Transverse colon (tissue), 4 donors: Measurements from ENCODE around the gene PTDSS2.

Experiments used
- EP300 ChIP-seq: sonication (generic); formaldehyde crosslinking; IDR thresholded peaks from one replicate; pipeline ENCODE4 v1.6.1; 2017; ENCODE audit warnings: antibody characterized with exemption, low read depth
- POLR2A ChIP-seq: fragments of 450-650 bp; IDR thresholded peaks from one replicate; pipeline ENCODE4 v1.6.1; 2016; ENCODE audit warnings: antibody characterized with exemption, mild to moderate bottlenecking, moderate library complexity
- POLR2AphosphoS5 ChIP-seq, 3 donors: sonication (generic); formaldehyde crosslinking; IDR thresholded peaks; one replicate each; pipeline ENCODE4 v1.6.1; 2016; ENCODE audit warnings: antibody characterized with exemption in 3 of 3
- TF ChIP-seq, protein P1 (sequence below), 5 experiments: fragments of 200-600 bp in 3 of 5; fragments of 450-650 bp in 2 of 5; sonication (generic) in 3 of 5; IDR thresholded peaks; 1 replicate in 2 of 5; 2 replicates in 3 of 5; pipeline ENCODE4 v1.5.1; 2016 to 2017; ENCODE audit warnings: antibody characterized with exemption in 5 of 5, inconsistent platforms in 3 of 5, mild to moderate bottlenecking in 2 of 5, moderate library complexity in 1 of 5

DNA sequence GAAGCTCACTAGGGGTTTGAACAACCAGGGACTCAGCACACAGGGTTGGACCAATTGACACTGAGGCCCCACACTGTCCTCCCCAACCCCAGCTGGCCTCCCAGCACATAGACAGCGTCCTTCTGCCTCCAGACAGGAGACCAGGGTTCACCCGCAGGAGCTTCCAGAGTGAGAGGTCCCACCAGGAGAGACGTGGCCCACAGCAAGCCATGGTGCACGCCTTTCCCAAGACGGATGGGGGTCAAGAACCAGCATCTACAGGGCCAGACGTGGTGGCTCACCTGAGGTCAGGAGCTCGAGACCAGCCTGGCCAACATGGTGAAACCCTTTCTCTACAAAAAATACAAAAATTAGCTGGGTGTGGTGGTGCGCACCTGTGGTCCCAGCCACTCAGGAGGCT lies 23.2 kb upstream of the PTDSS2 start:
- TF ChIP-seq, protein P1, sequence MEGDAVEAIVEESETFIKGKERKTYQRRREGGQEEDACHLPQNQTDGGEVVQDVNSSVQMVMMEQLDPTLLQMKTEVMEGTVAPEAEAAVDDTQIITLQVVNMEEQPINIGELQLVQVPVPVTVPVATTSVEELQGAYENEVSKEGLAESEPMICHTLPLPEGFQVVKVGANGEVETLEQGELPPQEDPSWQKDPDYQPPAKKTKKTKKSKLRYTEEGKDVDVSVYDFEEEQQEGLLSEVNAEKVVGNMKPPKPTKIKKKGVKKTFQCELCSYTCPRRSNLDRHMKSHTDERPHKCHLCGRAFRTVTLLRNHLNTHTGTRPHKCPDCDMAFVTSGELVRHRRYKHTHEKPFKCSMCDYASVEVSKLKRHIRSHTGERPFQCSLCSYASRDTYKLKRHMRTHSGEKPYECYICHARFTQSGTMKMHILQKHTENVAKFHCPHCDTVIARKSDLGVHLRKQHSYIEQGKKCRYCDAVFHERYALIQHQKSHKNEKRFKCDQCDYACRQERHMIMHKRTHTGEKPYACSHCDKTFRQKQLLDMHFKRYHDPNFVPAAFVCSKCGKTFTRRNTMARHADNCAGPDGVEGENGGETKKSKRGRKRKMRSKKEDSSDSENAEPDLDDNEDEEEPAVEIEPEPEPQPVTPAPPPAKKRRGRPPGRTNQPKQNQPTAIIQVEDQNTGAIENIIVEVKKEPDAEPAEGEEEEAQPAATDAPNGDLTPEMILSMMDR (IDR thresholded peaks at IDR 0.05): no peak
- TF ChIP-seq EP300: no peak
- TF ChIP-seq POLR2A: no peak
- TF ChIP-seq POLR2AphosphoS5 (IDR thresholded peaks at IDR 0.05): no peak
